OCI-LY7 (cell line): Measurements from ENCODE around the gene CTU2. TPM values are rescaled to one million over a fixed set of nuclear protein-coding genes. Genes with fewer than 3 reads are reported as not detected.

ENCODE experiments used
- BruUV-seq: library from RNA; stranded (reverse); fragments of 400-500 nt; replicated peaks from 2 replicates; lab custom pipeline; 2021; lab: Mats Ljungman, UMichigan
- CTCF ChIA-PET: fragments of 300-600 bp; sonication (Branson Sonifier 250); formaldehyde crosslinking; loops from one replicate; lab custom pipeline; 2022; ENCODE audit warnings: antibody characterized with exemption; ENCODE audit not compliant: unreplicated experiment; lab: Charles Lee
- POLR2A ChIA-PET: fragments of 300-600 bp; sonication (Branson Sonifier 250); formaldehyde crosslinking; loops from one replicate; lab custom pipeline; 2022; ENCODE audit warnings: antibody characterized with exemption; lab: Charles Lee
- DNase-seq: peaks from one replicate; pipeline ENCODE4 v3.0.0-alpha.2; 2015; ENCODE audit warnings: low spot score
- H2AFZ ChIP-seq: fragments of 200-600 bp; sonication (generic), shearing (Covaris generic); 2 replicates; pipeline ENCODE4 v1.6.1; 2014; ENCODE audit warnings: mild to moderate bottlenecking, antibody characterized with exemption, low read length, moderate library complexity
- H3K27ac ChIP-seq: fragments of 200-600 bp; sonication (generic); 2 replicates; pipeline ENCODE4 v1.5.1; 2014; ENCODE audit warnings: mixed run types, low read depth, mild to moderate bottlenecking, moderate library complexity, low read length, inconsistent platforms; ENCODE audit not compliant: poor library complexity, severe bottlenecking
- H3K36me3 ChIP-seq: fragments of 200-600 bp; sonication (generic); 2 replicates; pipeline ENCODE4 v1.6.1; 2014; ENCODE audit warnings: mild to moderate bottlenecking, antibody characterized with exemption, low read length, moderate library complexity, mixed read lengths; ENCODE audit not compliant: insufficient read depth
- H3K4me1 ChIP-seq: fragments of 200-600 bp; sonication (generic); 2 replicates; pipeline ENCODE4 v1.5.1; 2014; ENCODE audit warnings: mild to moderate bottlenecking, low read length; ENCODE audit not compliant: insufficient read depth, poor library complexity, severe bottlenecking
- H3K4me2 ChIP-seq: fragments of 200-600 bp; sonication (generic); 2 replicates; pipeline ENCODE4 v1.6.1; 2014; ENCODE audit warnings: mild to moderate bottlenecking, low read length
- H3K4me3 ChIP-seq: fragments of 200-600 bp; sonication (generic); 2 replicates; pipeline ENCODE4 v1.5.1; 2014; ENCODE audit warnings: mild to moderate bottlenecking, low read depth, low read length; ENCODE audit not compliant: poor library complexity, severe bottlenecking
- H3K79me2 ChIP-seq: fragments of 200-600 bp; sonication (generic); 2 replicates; pipeline ENCODE4 v1.6.1; 2016; ENCODE audit warnings: low read depth, mild to moderate bottlenecking, low read length, moderate library complexity, mixed read lengths; ENCODE audit not compliant: insufficient read depth
- H3K9me2 ChIP-seq: fragments of 200-600 bp; sonication (generic); 2 replicates; pipeline ENCODE4 v1.6.1; 2016; ENCODE audit warnings: mild to moderate bottlenecking, low read length, mixed read lengths; ENCODE audit not compliant: insufficient read depth
- H3K9me3 ChIP-seq: fragments of 200-600 bp; sonication (generic); 2 replicates; pipeline ENCODE4 v1.6.1; 2014; ENCODE audit warnings: mild to moderate bottlenecking, mixed run types, low read length, mixed read lengths
- H4K20me1 ChIP-seq: fragments of 200-600 bp; sonication (generic); 2 replicates; pipeline ENCODE4 v1.6.1; 2014; ENCODE audit warnings: mild to moderate bottlenecking, antibody characterized with exemption, low read length, moderate library complexity, mixed read lengths; ENCODE audit not compliant: insufficient read depth
- CTCF ChIP-seq: fragments of 200-600 bp; sonication (generic); conservative IDR thresholded peaks from 2 replicates; pipeline ENCODE4 v1.5.1; 2014; ENCODE audit warnings: mild to moderate bottlenecking, antibody characterized with exemption, low read length, moderate library complexity, mixed read lengths
- EZH2phosphoT487 ChIP-seq: fragments of 200-600 bp; sonication (generic); IDR thresholded peaks from 2 replicates; pipeline ENCODE4 v1.6.1; 2018; ENCODE audit warnings: low read depth, borderline replicate concordance, mild to moderate bottlenecking, mixed run types, antibody characterized with exemption, low read length, moderate library complexity, mixed read lengths
- intact Hi-C: fragments of 100-400 bp; cut with micrococcal nuclease; formaldehyde crosslinking; loops from one replicate; pipeline ENCODE4 v1.10.0; 2022; ENCODE audit not compliant: unreplicated experiment
- total RNA-seq, 2 experiments: library from RNA; depleted of rRNA in 1 of 2; stranded (reverse); fragments of >200 nt in 1 of 2; shearing (Covaris generic) in 1 of 2; gene quantifications; 2 replicates each; pipeline ENCODE4 v1.2.3, GENCODE V29; 2014 to 2022

CTU2 gene
- total RNA-seq, 2 experiments from 2014 or later: 21.9 to 24.4 TPM

GRCh38 chr16:88684569-88685155 lies 21.6 kb upstream of the CTU2 start:
- DNase-seq: no peak
- intact Hi-C loops: loop anchor here (1.0 kb wide), 1 partner anchor 33 kb away; the partner anchor contains the start of gene CYBA
- Histone ChIP-seq H3K36me3 (no peaks in the 10 kb centered on the region), H3K79me2 (no peaks in the 10 kb centered on the region), H3K4me3 (peak overlapping the region; percentile 77), H2AFZ (no peak overlapping the region), H3K9me3 (no peaks in the 10 kb centered on the region), H3K27ac (peak overlapping the region; percentile 0), H4K20me1 (no peaks in the 10 kb centered on the region), H3K9me2 (no peaks in the 10 kb centered on the region), H3K4me2 (peak overlapping the region; percentile 82), H3K4me1 (peaks cover 61% of the 10 kb centered on the region)
- ChIA-PET CTCF (interaction anchor here (1.2 kb wide), 1 partner anchor 21 kb away, joined by 3 read pairs; no protein-coding TSS in a partner anchor), POLR2A (no interaction called here)
- TF ChIP-seq CTCF: no peak
- no peak for TF ChIP-seq EZH2phosphoT487
- BruUV-seq: no TSS peak

DNA sequence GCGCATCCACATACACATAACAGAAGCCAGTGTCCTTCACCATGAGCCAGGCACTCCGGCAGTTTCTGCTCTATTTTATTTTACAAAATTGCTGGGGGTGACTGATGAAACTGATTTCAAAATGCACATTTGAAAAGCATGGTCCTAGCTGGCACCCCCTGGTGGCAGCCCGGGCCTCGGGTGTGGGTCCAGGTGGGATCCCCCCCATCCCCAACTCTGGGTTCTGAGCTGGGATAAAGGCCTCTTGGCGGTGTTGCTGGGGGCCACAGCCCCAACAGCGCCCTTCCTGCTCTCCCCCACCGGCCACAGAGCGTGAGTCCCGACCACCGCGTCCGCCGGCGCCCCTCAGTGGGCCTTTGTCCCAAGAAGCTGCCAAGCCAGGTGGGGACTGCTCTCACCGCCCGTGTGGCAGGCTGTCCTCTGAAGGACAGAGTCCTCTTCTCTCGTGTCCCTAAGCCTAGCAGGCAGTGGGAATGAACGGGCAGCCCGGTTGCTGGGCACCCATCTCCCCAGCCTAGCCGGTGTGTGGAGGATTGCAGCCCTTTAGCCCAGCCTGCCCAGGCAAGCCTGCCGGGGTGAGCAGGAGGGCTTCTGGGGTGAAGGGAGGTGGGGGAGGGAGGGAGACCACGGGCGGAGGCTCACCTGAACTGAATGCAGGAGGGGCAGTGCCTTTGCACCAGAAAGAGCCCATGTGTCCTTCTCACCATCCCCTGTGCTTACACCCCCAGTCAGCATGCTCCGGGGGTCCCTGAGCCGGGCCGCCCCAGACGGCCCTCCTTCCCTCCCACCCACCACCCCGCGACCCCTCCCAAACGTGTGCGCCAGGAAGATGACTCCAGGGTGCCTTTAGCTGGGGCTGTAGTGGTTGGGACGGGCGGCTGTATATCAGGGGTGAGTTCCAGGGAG lies 20.9 kb upstream of the CTU2 start:
- Histone ChIP-seq H3K4me2 (peak overlapping the region; percentile 82), H3K4me1 (peaks cover 53% of the 10 kb centered on the region), H3K27ac (peak overlapping the region; percentile 0), H3K4me3 (peak overlapping the region; percentile 77), H2AFZ (peak overlapping the region; percentile 47; the same call in 1 of the 2 replicates), H4K20me1 (no peaks in the 10 kb centered on the region), H3K9me3 (no peaks in the 10 kb centered on the region), H3K36me3 (no peaks in the 10 kb centered on the region), H3K9me2 (no peaks in the 10 kb centered on the region), H3K79me2 (no peaks in the 10 kb centered on the region)
- ChIA-PET POLR2A (interaction anchor here (0.6 to 0.7 kb wide), 2 partner anchors 12 to 19 kb away, joined by 3 to 6 read pairs; no protein-coding TSS in a partner anchor), CTCF (interaction anchor here (1.2 kb wide), 1 partner anchor 21 kb away, joined by 3 read pairs; no protein-coding TSS in a partner anchor)
- intact Hi-C loops: loop anchor here (1.0 kb wide), 2 partner anchors 13 to 34 kb away; partner anchors contain the start of gene CYBA
- BruUV-seq: no TSS peak
- TF ChIP-seq CTCF (peak; percentile 96), EZH2phosphoT487 (no peak)
- DNase-seq: peak; percentile 65
